Neural crest cell (in vitro differentiated cells): Measurements from ENCODE around the gene DPH7. TPM values are rescaled to one million over a fixed set of nuclear protein-coding genes. Genes with fewer than 3 reads are reported as not detected.
"Not testable (repeated sequence)": the region's sequence is repeated elsewhere in the genome, so short reads cannot be mapped to it uniquely, and the experiment has no call there.

ENCODE experiments used
- DNase-seq: peaks from one replicate; pipeline ENCODE4 v3.0.0; 2021; ENCODE audit warnings: low read depth, mixed read lengths, low spot score
- H3K27ac Mint-ChIP-seq: one replicate; pipeline ENCODE4 v1.8.0; 2021; ENCODE audit warnings: mild to moderate bottlenecking, mixed read lengths; ENCODE audit not compliant: unreplicated experiment
- H3K27me3 Mint-ChIP-seq: 2 replicates; pipeline ENCODE4 v1.8.0; 2021; ENCODE audit warnings: low read depth, mild to moderate bottlenecking, mixed read lengths
- H3K36me3 Mint-ChIP-seq: 2 replicates; pipeline ENCODE4 v1.8.0; 2021; ENCODE audit warnings: low read depth, mild to moderate bottlenecking, mixed read lengths
- H3K4me1 Mint-ChIP-seq: 2 replicates; pipeline ENCODE4 v1.8.0; 2021; ENCODE audit warnings: mixed read lengths
- H3K4me3 Mint-ChIP-seq: one replicate; pipeline ENCODE4 v1.8.0; 2021; ENCODE audit warnings: mild to moderate bottlenecking, mixed read lengths
- H3K9me3 Mint-ChIP-seq: 2 replicates; pipeline ENCODE4 v1.8.0; 2021; ENCODE audit warnings: mixed read lengths
- CTCF ChIP-seq: fragments of 200-600 bp; sonication (generic); conservative IDR thresholded peaks from 2 replicates; pipeline ENCODE4 v1.5.0; 2021; ENCODE audit warnings: antibody characterized with exemption, mild to moderate bottlenecking
- total RNA-seq: library from RNA; stranded (reverse); gene quantifications from 2 replicates; pipeline ENCODE4 v1.2.1, GENCODE V29; 2021

Gene DPH7
- total RNA-seq, 1 donor from 2014 or later: 63.0 TPM

- no peaks in the 10 kb centered on the region for H3K9me3 Mint-ChIP-seq
- H3K36me3 Mint-ChIP-seq: no peaks in the 10 kb centered on the region
- no peak overlapping the region for H3K27ac Mint-ChIP-seq
- DNase-seq: no peak
- no peak for TF ChIP-seq CTCF
- H3K4me3 Mint-ChIP-seq: peak overlapping the region; percentile 66
- peaks cover 29% of the 10 kb centered on the region for H3K27me3 Mint-ChIP-seq
- H3K4me1 Mint-ChIP-seq: peaks cover 18% of the 10 kb centered on the region
These were observed 25.2 kb upstream of the DPH7 start for GRCh38 chr9:137603879-137604278.

DNA sequence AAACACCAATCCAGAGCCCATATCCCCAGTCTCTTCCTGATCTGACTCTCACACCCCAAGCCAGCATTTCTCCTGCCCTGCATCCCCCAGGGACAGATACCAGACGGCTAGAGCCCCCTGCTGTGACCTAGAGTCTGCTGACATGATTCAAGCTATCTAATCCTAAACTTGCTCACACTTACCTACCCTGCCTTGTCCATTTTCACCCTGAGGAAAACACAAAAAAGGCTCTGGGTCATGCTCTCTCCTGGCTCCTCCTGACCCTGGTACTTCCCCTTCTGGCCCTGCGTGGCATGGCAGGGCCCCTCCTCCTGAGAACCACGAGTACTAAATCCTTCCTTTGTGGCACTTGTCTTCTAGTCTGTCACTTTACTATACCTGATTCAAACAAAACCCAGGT lies 23.9 kb upstream of the DPH7 start:
- Mint-ChIP-seq H3K9me3 (no peaks in the 10 kb centered on the region), H3K36me3 (no peaks in the 10 kb centered on the region), H3K27ac (no peak overlapping the region), H3K4me3 (peak overlapping the region; percentile 78), H3K27me3 (peaks cover 33% of the 10 kb centered on the region), H3K4me1 (peaks cover 18% of the 10 kb centered on the region)
- no peak for TF ChIP-seq CTCF
- no peak for DNase-seq

- H3K4me1 Mint-ChIP-seq: peaks cover 8% of the 10 kb centered on the region
- TF ChIP-seq CTCF: no peak
These were observed 20.2 kb upstream of the DPH7 start for GRCh38 chr9:137598943-137599342.

GRCh38 chr9:137596577-137596976 lies 17.9 kb upstream of the DPH7 start:
- not testable (repeated sequence) for H3K27me3 Mint-ChIP-seq, H3K4me1 Mint-ChIP-seq

More at GRCh38 chr9:137598943-137599342, 20.2 kb upstream of the DPH7 start:
- H3K9me3 Mint-ChIP-seq: no peaks in the 10 kb centered on the region
- DNase-seq: no peak
- peaks cover 21% of the 10 kb centered on the region for H3K27me3 Mint-ChIP-seq
- no peaks in the 10 kb centered on the region for H3K36me3 Mint-ChIP-seq
- no peak overlapping the region for H3K27ac Mint-ChIP-seq
- H3K4me3 Mint-ChIP-seq: no peak overlapping the region

GRCh38 chr9:137593176-137593575 lies 14.5 kb upstream of the DPH7 start:
- Mint-ChIP-seq H3K4me3 (peak overlapping the region; percentile 78), H3K9me3 (no peaks in the 10 kb centered on the region), H3K4me1 (peaks cover 17% of the 10 kb centered on the region), H3K27ac (no peak overlapping the region), H3K27me3 (peaks cover under 1% of the 10 kb centered on the region), H3K36me3 (no peaks in the 10 kb centered on the region)
- no peak for TF ChIP-seq CTCF
- DNase-seq: no peak

More at GRCh38 chr9:137596577-137596976, 17.9 kb upstream of the DPH7 start:
- DNase-seq, H3K9me3 Mint-ChIP-seq, H3K36me3 Mint-ChIP-seq, H3K4me3 Mint-ChIP-seq, H3K27ac Mint-ChIP-seq: not testable (repeated sequence)

GRCh38 chr9:137592767-137593166 lies 14.0 kb upstream of the DPH7 start:
- no peak for TF ChIP-seq CTCF
- peak overlapping the region; percentile 78 for H3K4me3 Mint-ChIP-seq
- DNase-seq: no peak
- no peaks in the 10 kb centered on the region for H3K9me3 Mint-ChIP-seq
- no peak overlapping the region for H3K27ac Mint-ChIP-seq
- no peaks in the 10 kb centered on the region for H3K27me3 Mint-ChIP-seq
- H3K4me1 Mint-ChIP-seq: peaks cover 21% of the 10 kb centered on the region
- H3K36me3 Mint-ChIP-seq: peaks cover 3% of the 10 kb centered on the region
